NCI-H1417 (cell line): ENCODE measurements around the gene GPC5.
A peak's percentile ranks its signal among the peaks of the same experiment; 100 is the strongest.

Experiments
- DNase-seq, 3 experiments: peaks; one replicate each; lab custom pipeline; 2025; lab: John Stamatoyannopoulos, UW

The GPC5 gene

GRCh38 chr13:92836171-92836570, 1437.8 kb downstream of the GPC5 start:
- DNase-seq, result no peak

- DNase-seq, result no peak
These were observed 1440.4 kb downstream of the GPC5 start for GRCh38 chr13:92838786-92839185.

- no peak for DNase-seq
These were observed 1443.7 kb downstream of the GPC5 start for GRCh38 chr13:92842145-92842544.

- DNase-seq, result peak; percentile 56 to 92 (median 56)
These were observed 1445.1 kb downstream of the GPC5 start for GRCh38 chr13:92843549-92843948.

GRCh38 chr13:92849381-92849780, 1451.0 kb downstream of the GPC5 start:
- no peak for DNase-seq

- DNase-seq, result peak in 2 of 3 experiments; percentile 52 to 86
These were observed 1466.3 kb downstream of the GPC5 start for GRCh38 chr13:92864584-92865284.

GRCh38 chr13:92873029-92873428, 1474.6 kb downstream of the GPC5 start:
- no peak for DNase-seq

- DNase-seq, result no peak
These were observed 1488.2 kb downstream of the GPC5 start for GRCh38 chr13:92886535-92887077.

GRCh38 chr13:92894447-92894846, 1496.0 kb downstream of the GPC5 start:
- no peak for DNase-seq

GRCh38 chr13:92896842-92897241, 1498.4 kb downstream of the GPC5 start:
- DNase-seq, result peak; percentile 41 to 76 (median 52)

- DNase-seq, result peak in 1 of 3 experiments; percentile 63
These were observed 1500.5 kb downstream of the GPC5 start for GRCh38 chr13:92898946-92899345.

GRCh38 chr13:92900446-92900845, 1502.0 kb downstream of the GPC5 start:
- DNase-seq, result no peak

- no peak for DNase-seq
These were observed 1503.3 kb downstream of the GPC5 start for GRCh38 chr13:92901739-92902138.

GRCh38 chr13:92912629-92913028, 1514.2 kb downstream of the GPC5 start:
- DNase-seq, result no peak

GRCh38 chr13:92913840-92914239, 1515.4 kb downstream of the GPC5 start:
- DNase-seq, result no peak
